ENCODE measurements around the gene PI3.

The PI3 gene

DNA sequence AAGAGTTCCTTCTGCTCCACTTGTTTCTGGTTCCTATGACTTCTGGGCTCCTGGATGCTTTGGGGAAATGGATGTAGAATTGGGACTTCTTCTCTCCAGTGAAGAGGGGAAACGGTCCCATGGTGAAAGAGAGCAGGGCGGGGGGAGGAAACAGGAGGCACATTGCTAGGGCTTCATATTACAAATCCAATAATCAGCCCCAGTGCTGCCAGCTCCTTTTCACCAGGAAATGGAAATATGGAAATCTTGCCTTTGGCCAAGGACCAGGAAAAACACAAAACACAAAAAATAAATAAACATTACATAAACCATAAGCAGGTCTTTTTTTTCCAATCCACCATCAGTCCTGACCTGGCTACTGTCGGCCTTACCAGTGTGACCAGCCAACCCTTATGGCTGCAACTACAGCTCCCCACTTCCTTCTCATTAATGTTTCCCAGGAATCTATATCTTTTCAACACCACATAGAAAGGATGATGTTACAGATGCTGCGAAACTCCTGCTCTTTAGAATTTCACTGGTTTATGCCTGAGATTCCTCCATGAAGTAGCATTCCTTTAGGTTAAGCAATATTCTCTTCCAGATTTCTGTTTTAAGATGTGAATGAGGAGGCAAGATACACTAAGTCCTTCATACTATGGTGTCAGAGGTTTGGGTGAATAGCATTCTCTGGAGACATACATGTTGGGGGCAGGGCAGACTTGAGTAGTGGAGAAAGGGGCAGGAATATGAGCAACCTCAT is 2.0 kb downstream of the PI3 start:
- Histone ChIP-seq H3K36me3 (replicated peaks; ENCODE audit: low read depth, low read length) (no peaks in the 10 kb centered on the region), H2AFZ (ENCODE audit: low read depth, low read length) (no peak overlapping the region), H3K27me3 (ENCODE audit: low read depth, low read length) (peaks cover 29% of the 10 kb centered on the region; the same call in 1 of the 2 replicates), H3K4me1 (ENCODE audit: low read length) (no peaks in the 10 kb centered on the region), H3K9me3 (ENCODE audit: insufficient read depth, low read length) (no peaks in the 10 kb centered on the region), H3K4me2 (ENCODE audit: low read length) (no peak overlapping the region), H3K79me2 (ENCODE audit: low read length) (no peaks in the 10 kb centered on the region), H3K9ac (ENCODE audit: low read length) (no peak overlapping the region), H3K4me3 (ENCODE audit: low read length) (no peak overlapping the region), H4K20me1 (ENCODE audit: insufficient read depth, low read length) (no peaks in the 10 kb centered on the region), H3K27ac (ENCODE audit: low read length) (no peak overlapping the region)
- TF ChIP-seq, protein P1, sequence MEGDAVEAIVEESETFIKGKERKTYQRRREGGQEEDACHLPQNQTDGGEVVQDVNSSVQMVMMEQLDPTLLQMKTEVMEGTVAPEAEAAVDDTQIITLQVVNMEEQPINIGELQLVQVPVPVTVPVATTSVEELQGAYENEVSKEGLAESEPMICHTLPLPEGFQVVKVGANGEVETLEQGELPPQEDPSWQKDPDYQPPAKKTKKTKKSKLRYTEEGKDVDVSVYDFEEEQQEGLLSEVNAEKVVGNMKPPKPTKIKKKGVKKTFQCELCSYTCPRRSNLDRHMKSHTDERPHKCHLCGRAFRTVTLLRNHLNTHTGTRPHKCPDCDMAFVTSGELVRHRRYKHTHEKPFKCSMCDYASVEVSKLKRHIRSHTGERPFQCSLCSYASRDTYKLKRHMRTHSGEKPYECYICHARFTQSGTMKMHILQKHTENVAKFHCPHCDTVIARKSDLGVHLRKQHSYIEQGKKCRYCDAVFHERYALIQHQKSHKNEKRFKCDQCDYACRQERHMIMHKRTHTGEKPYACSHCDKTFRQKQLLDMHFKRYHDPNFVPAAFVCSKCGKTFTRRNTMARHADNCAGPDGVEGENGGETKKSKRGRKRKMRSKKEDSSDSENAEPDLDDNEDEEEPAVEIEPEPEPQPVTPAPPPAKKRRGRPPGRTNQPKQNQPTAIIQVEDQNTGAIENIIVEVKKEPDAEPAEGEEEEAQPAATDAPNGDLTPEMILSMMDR (IDR thresholded peaks at IDR 0.05; ENCODE audit: low read depth, low read length): no peak
- no peak for TF ChIP-seq EZH2phosphoT487 (IDR thresholded peaks at IDR 0.05; ENCODE audit: low read depth)

DNA sequence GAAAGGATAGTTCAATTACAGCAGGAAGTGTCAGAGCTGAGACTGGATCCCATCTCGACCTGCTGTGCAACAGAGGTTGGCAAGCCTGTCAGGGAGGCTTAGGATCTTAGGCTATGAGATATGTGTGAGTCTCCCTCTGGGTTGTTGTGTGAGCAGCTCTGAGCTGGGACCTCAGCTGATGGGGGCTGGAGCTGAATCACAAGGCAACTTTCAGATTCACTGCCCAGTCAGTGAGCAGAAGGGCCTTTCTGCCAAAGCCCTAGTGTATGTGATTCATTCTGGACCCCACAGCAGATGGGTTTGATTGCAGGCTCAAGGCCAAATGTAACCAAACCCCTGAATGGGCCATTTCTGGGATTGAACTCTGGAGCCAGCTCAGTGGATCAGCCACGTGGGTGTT is 4.5 kb downstream of the PI3 start:
- no peaks in the 10 kb centered on the region for H3K4me1 ChIP-seq (ENCODE audit: low read length)
- H3K27ac ChIP-seq (ENCODE audit: low read length): no peak overlapping the region
- H3K9ac ChIP-seq (ENCODE audit: low read length): no peak overlapping the region
- no peaks in the 10 kb centered on the region for H3K79me2 ChIP-seq (ENCODE audit: low read length)
- no peak overlapping the region for H2AFZ ChIP-seq (ENCODE audit: low read depth, low read length)
- no peak overlapping the region for H3K4me3 ChIP-seq (ENCODE audit: low read length)
- no peaks in the 10 kb centered on the region for H4K20me1 ChIP-seq (ENCODE audit: insufficient read depth, low read length)
- no peaks in the 10 kb centered on the region for H3K9me3 ChIP-seq (ENCODE audit: insufficient read depth, low read length)
- H3K27me3 ChIP-seq (ENCODE audit: low read depth, low read length): peaks cover 13% of the 10 kb centered on the region; the same call in 1 of the 2 replicates
- no peak overlapping the region for H3K4me2 ChIP-seq (ENCODE audit: low read length)
- TF ChIP-seq, protein P1 (IDR thresholded peaks at IDR 0.05; ENCODE audit: low read depth, low read length): no peak
- TF ChIP-seq EZH2phosphoT487 (IDR thresholded peaks at IDR 0.05; ENCODE audit: low read depth): no peak
- no peaks in the 10 kb centered on the region for H3K36me3 ChIP-seq (replicated peaks; ENCODE audit: low read depth, low read length)

DNA sequence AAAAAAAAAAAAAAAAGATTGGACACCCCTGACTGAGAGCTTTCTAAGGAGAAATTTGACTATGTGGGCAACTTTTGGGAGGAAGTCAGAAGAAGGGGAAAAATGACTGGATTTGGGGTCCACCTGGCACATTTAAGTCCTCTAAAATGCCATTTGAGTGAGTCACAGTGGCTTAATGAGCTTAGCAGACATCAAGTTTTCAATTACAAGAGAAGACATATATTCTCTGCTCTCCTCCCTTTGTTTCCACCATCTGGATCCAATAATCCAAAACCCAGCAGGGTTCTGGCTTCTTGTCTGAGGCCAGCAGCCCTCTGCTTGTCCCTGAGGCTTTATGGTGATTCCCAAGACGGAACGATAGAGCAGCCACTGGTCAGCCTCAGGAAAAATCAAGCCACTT is 6.9 kb downstream of the PI3 start:
- Histone ChIP-seq H2AFZ (ENCODE audit: low read depth, low read length) (no peak overlapping the region), H3K4me1 (ENCODE audit: low read length) (no peaks in the 10 kb centered on the region), H3K27me3 (ENCODE audit: low read depth, low read length) (peaks cover 10% of the 10 kb centered on the region), H3K79me2 (ENCODE audit: low read length) (no peaks in the 10 kb centered on the region), H4K20me1 (ENCODE audit: insufficient read depth, low read length) (no peaks in the 10 kb centered on the region), H3K36me3 (replicated peaks; ENCODE audit: low read depth, low read length) (no peaks in the 10 kb centered on the region), H3K4me3 (ENCODE audit: low read length) (no peak overlapping the region), H3K27ac (ENCODE audit: low read length) (no peak overlapping the region), H3K9ac (ENCODE audit: low read length) (no peak overlapping the region), H3K9me3 (ENCODE audit: insufficient read depth, low read length) (no peaks in the 10 kb centered on the region), H3K4me2 (ENCODE audit: low read length) (no peak overlapping the region)
- no peak for TF ChIP-seq EZH2phosphoT487 (IDR thresholded peaks at IDR 0.05; ENCODE audit: low read depth)
- TF ChIP-seq, protein P1 (IDR thresholded peaks at IDR 0.05; ENCODE audit: low read depth, low read length): no peak

DNA sequence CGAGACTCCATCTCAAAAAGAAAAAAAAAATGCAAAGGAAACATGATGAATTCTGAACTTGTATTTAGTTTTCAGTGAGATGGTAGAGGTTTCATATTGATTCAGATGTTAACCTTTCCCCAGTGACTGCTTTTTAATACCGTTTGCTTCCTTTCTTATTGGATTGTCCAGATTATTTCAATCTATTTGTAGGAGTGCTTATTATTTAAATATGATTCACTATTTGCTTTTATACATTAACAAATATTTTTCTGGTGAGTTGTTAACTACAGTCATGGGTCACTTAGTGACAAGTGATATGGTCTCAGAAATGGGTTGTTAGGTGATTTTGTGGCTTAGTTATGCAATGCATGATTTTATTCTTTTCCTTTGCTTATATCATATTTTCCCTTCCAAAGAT is 8.4 kb downstream of the PI3 start:
- no peaks in the 10 kb centered on the region for H3K9me3 ChIP-seq (ENCODE audit: insufficient read depth, low read length)

More for the DNA sequence above, 8.4 kb downstream of the PI3 start:
- Histone ChIP-seq H3K9ac (ENCODE audit: low read length) (no peak overlapping the region), H4K20me1 (ENCODE audit: insufficient read depth, low read length) (no peaks in the 10 kb centered on the region), H3K4me3 (ENCODE audit: low read length) (no peak overlapping the region), H3K27me3 (ENCODE audit: low read depth, low read length) (peaks cover 11% of the 10 kb centered on the region), H3K4me1 (ENCODE audit: low read length) (no peaks in the 10 kb centered on the region), H3K36me3 (replicated peaks; ENCODE audit: low read depth, low read length) (no peaks in the 10 kb centered on the region), H3K79me2 (ENCODE audit: low read length) (no peaks in the 10 kb centered on the region), H3K27ac (ENCODE audit: low read length) (no peak overlapping the region), H2AFZ (ENCODE audit: low read depth, low read length) (no peak overlapping the region), H3K4me2 (ENCODE audit: low read length) (no peak overlapping the region)
- TF ChIP-seq EZH2phosphoT487 (IDR thresholded peaks at IDR 0.05; ENCODE audit: low read depth): no peak

Data from OCI-LY3 (cell line).